Measurements from ENCODE around the gene GRAP. TPM values are rescaled to one million over a fixed set of nuclear protein-coding genes. Genes with fewer than 3 reads are reported as not detected.
"Not testable (repeated sequence)": the region's sequence is repeated elsewhere in the genome, so short reads cannot be mapped to it uniquely, and the experiment has no call there.

The GRAP gene
- polyA plus RNA-seq, 4 donors = 2.7 to 8.1 (median 5.9) TPM; not detected in 1

DNA sequence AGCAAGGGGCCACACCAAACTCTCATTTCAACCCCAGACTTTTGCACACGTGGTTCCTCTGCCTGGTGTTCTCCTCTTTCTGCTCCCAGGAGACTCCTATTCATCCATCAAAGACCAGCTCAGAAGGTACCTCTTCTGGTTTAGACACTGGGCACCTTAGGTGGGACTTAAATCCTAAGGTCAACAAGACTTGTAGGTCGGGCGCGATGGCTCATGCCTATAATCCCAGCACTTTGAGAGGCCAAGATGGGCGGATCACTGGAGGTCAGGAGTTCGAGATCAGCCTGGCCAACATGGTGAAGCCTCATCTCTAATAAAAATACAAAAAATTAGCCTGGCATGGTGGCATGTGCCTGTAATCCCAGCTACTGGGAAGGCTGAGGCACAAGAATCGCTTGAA lies 753 bp upstream of the GRAP start:
- not testable (repeated sequence) for DNase-seq; H3K36me3 ChIP-seq (ENCODE audit: control insufficient read depth in 3 of 3, insufficient read depth in 2 of 3, low read depth in 1 of 3, low read length in 3 of 3); H3K4me3 ChIP-seq (ENCODE audit: low read depth in 1 of 3, low read length in 3 of 3); H3K27me3 ChIP-seq (ENCODE audit: control insufficient read depth in 3 of 3, insufficient read depth in 3 of 3, low read length in 3 of 3); FAIRE-seq; H3K4me1 ChIP-seq (ENCODE audit: control insufficient read depth in 3 of 3, insufficient read depth in 2 of 3, low read depth in 1 of 3, low read length in 2 of 3); H3K27ac ChIP-seq (ENCODE audit: low read depth in 1 of 3, low read length in 2 of 3); H3K9me3 ChIP-seq (ENCODE audit: control insufficient read depth in 2 of 2, insufficient read depth in 1 of 2, low read depth in 1 of 2, low read length in 1 of 2)
- WGBS, 3 donors = 92 to 94% (median 93%) methylated on average over 5 of the region's 7 CpGs

DNA sequence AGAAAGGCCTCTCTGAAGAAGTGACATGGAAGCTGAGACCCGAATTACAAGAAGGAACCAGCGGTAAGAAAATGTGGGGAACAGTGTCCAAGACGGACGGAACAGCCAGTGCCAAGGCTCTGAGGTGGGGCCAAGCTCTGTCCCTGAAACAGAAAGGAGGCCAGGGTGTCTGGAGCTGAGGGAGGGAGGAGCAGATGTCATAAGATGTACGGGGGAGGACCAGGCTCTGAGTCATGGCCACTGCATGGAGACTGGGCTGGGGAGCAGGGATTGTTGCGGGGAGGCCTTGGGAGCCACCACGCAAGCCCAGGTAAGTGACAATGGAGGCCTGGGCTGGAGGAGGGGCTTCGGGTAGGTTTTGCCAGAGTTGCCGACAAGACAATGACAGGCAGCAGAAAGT lies 2.1 kb downstream of the GRAP start:
- not testable (repeated sequence) for H3K27ac ChIP-seq (ENCODE audit: low read depth in 1 of 3, low read length in 2 of 3); H3K27me3 ChIP-seq (ENCODE audit: control insufficient read depth in 3 of 3, insufficient read depth in 3 of 3, low read length in 3 of 3); DNase-seq; H3K9me3 ChIP-seq (ENCODE audit: control insufficient read depth in 2 of 2, insufficient read depth in 1 of 2, low read depth in 1 of 2, low read length in 1 of 2); H3K4me3 ChIP-seq (ENCODE audit: low read depth in 1 of 3, low read length in 3 of 3); FAIRE-seq; H3K4me1 ChIP-seq (ENCODE audit: control insufficient read depth in 3 of 3, insufficient read depth in 2 of 3, low read depth in 1 of 3, low read length in 2 of 3); H3K36me3 ChIP-seq (ENCODE audit: control insufficient read depth in 3 of 3, insufficient read depth in 2 of 3, low read depth in 1 of 3, low read length in 3 of 3)
- WGBS, 3 donors = no CpG with 5 or more reads among the region's 9 CpGs

DNA sequence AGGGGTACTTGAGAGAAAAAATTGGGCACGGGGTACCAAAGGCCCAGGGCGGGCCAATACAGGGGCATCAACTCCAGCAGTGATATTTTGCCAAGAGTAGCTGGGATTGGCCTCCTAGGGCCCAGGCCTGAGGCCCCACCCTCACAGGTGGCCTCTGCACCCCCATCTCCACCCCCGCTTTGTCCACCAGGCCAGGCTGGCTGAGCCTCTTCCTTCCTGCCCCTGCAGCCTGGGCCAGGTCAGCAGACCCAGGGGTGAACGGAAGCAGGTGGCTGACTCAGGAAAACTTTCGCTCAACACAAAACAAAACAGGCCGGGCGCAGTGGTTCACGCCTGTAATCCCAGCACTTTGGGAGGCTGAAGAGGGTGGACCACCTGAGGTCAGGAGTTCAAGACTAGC lies 3.7 kb downstream of the GRAP start:
- DNase-seq; H3K4me1 ChIP-seq (ENCODE audit: control insufficient read depth in 3 of 3, insufficient read depth in 2 of 3, low read depth in 1 of 3, low read length in 2 of 3); FAIRE-seq; H3K4me3 ChIP-seq (ENCODE audit: low read depth in 1 of 3, low read length in 3 of 3); H3K27ac ChIP-seq (ENCODE audit: low read depth in 1 of 3, low read length in 2 of 3); H3K27me3 ChIP-seq (ENCODE audit: control insufficient read depth in 3 of 3, insufficient read depth in 3 of 3, low read length in 3 of 3); H3K9me3 ChIP-seq (ENCODE audit: control insufficient read depth in 2 of 2, insufficient read depth in 1 of 2, low read depth in 1 of 2, low read length in 1 of 2); H3K36me3 ChIP-seq (ENCODE audit: control insufficient read depth in 3 of 3, insufficient read depth in 2 of 3, low read depth in 1 of 3, low read length in 3 of 3): not testable (repeated sequence)
- WGBS, 3 donors = no CpG with 5 or more reads among the region's 8 CpGs

DNA sequence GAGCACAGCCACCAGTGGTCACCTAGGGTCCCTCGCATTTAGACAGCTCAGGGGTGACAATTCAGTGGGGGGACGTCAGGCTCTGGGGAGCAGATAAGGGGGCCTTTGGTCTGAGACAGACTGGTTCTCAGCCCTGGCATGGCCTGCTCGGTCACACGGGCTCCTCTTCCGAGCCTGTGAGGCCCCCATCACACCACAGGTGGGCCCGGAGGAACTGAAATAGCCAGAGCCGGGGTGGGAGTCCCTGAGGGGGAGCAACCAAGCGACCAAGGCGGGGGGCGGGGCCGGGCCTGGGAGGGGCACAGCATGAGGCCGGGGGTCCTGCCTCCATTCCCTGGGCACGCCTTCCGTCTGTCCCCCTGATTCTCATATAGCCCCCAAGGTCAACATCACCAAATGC lies 4.4 kb downstream of the GRAP start:
- FAIRE-seq; H3K4me1 ChIP-seq (ENCODE audit: control insufficient read depth in 3 of 3, insufficient read depth in 2 of 3, low read depth in 1 of 3, low read length in 2 of 3); H3K36me3 ChIP-seq (ENCODE audit: control insufficient read depth in 3 of 3, insufficient read depth in 2 of 3, low read depth in 1 of 3, low read length in 3 of 3); DNase-seq; H3K9me3 ChIP-seq (ENCODE audit: control insufficient read depth in 2 of 2, insufficient read depth in 1 of 2, low read depth in 1 of 2, low read length in 1 of 2); H3K4me3 ChIP-seq (ENCODE audit: low read depth in 1 of 3, low read length in 3 of 3); H3K27me3 ChIP-seq (ENCODE audit: control insufficient read depth in 3 of 3, insufficient read depth in 3 of 3, low read length in 3 of 3); H3K27ac ChIP-seq (ENCODE audit: low read depth in 1 of 3, low read length in 2 of 3): not testable (repeated sequence)
- WGBS, 3 donors = no CpG with 5 or more reads among the region's 14 CpGs

DNA sequence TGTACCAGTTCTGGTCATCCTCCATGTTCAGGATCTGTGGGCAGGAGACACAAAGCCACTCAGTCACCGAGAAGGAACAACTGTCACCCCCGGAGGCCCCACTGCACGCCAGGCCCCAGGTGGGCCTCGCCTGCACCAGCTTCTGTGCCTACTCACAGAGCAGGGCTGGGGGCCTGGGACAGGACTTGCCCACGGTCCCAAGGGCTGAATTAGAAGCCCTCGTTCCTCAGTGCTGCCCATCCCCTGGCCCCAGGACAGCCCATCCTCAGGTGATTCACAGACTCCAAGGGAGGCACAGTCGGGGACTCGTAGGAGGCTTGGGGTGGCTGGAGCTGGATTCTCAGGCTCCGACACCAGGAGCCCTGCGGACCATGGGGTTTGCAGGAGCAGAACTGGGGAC lies 4.9 kb downstream of the GRAP start:
- not testable (repeated sequence) for H3K4me3 ChIP-seq (ENCODE audit: low read depth in 1 of 3, low read length in 3 of 3); DNase-seq; H3K27ac ChIP-seq (ENCODE audit: low read depth in 1 of 3, low read length in 2 of 3); H3K4me1 ChIP-seq (ENCODE audit: control insufficient read depth in 3 of 3, insufficient read depth in 2 of 3, low read depth in 1 of 3, low read length in 2 of 3); H3K9me3 ChIP-seq (ENCODE audit: control insufficient read depth in 2 of 2, insufficient read depth in 1 of 2, low read depth in 1 of 2, low read length in 1 of 2); H3K36me3 ChIP-seq (ENCODE audit: control insufficient read depth in 3 of 3, insufficient read depth in 2 of 3, low read depth in 1 of 3, low read length in 3 of 3); FAIRE-seq; H3K27me3 ChIP-seq (ENCODE audit: control insufficient read depth in 3 of 3, insufficient read depth in 3 of 3, low read length in 3 of 3)
- 71 to 100% (median 87%) methylated on average over 1 to 4 of the region's 10 CpGs for WGBS, 3 donors

DNA sequence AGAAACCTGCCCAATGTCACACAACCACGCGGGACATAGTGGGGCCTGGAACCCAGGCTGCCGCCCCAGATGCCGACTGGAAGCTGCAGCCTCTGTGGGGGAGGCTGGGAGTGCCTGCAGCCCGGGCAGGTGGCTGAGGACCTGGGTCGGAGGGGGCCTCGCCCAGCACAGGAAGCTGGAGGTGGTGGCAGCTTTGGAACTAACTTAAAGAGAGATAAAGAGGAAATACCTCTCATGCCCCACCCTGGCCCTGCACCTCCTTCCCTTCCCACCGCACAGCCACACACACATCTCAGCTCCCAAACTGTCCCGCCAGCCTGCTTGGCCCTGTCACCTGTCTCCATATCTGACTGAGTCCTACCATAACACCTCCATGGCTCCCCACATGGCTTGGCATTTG lies 6.4 kb downstream of the GRAP start:
- not testable (repeated sequence) for H3K4me3 ChIP-seq (ENCODE audit: low read depth in 1 of 3, low read length in 3 of 3); H3K36me3 ChIP-seq (ENCODE audit: control insufficient read depth in 3 of 3, insufficient read depth in 2 of 3, low read depth in 1 of 3, low read length in 3 of 3); DNase-seq; H3K27me3 ChIP-seq (ENCODE audit: control insufficient read depth in 3 of 3, insufficient read depth in 3 of 3, low read length in 3 of 3); H3K9me3 ChIP-seq (ENCODE audit: control insufficient read depth in 2 of 2, insufficient read depth in 1 of 2, low read depth in 1 of 2, low read length in 1 of 2); FAIRE-seq; H3K4me1 ChIP-seq (ENCODE audit: control insufficient read depth in 3 of 3, insufficient read depth in 2 of 3, low read depth in 1 of 3, low read length in 2 of 3); H3K27ac ChIP-seq (ENCODE audit: low read depth in 1 of 3, low read length in 2 of 3)
- WGBS, 3 donors = no CpG with 5 or more reads among the region's 9 CpGs

DNA sequence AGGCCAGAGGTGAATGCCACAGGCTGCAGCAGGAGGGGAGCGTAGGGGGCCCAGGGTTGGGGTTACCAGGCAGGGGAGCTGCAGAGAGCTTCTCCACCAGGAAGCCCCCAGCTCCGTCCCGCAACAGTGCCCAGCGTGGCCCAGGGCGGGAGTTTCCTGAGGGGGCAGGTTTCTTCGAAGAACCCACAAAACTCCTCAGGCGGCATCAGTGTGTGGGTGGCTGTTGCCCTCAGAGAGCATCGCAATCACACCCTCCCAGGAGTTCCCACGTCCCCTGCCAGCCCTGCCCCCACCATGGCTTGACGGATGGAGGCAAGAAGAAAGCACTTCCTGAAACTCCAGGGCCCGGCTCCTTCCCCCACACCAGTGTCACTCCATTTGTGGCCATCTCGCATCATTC lies 8.0 kb downstream of the GRAP start:
- H3K27ac ChIP-seq (ENCODE audit: low read depth in 1 of 3, low read length in 2 of 3); H3K4me3 ChIP-seq (ENCODE audit: low read depth in 1 of 3, low read length in 3 of 3); H3K27me3 ChIP-seq (ENCODE audit: control insufficient read depth in 3 of 3, insufficient read depth in 3 of 3, low read length in 3 of 3); H3K36me3 ChIP-seq (ENCODE audit: control insufficient read depth in 3 of 3, insufficient read depth in 2 of 3, low read depth in 1 of 3, low read length in 3 of 3); FAIRE-seq; H3K4me1 ChIP-seq (ENCODE audit: control insufficient read depth in 3 of 3, insufficient read depth in 2 of 3, low read depth in 1 of 3, low read length in 2 of 3); DNase-seq; H3K9me3 ChIP-seq (ENCODE audit: control insufficient read depth in 2 of 2, insufficient read depth in 1 of 2, low read depth in 1 of 2, low read length in 1 of 2): not testable (repeated sequence)
- WGBS, 3 donors = no CpG with 5 or more reads among the region's 12 CpGs

DNA sequence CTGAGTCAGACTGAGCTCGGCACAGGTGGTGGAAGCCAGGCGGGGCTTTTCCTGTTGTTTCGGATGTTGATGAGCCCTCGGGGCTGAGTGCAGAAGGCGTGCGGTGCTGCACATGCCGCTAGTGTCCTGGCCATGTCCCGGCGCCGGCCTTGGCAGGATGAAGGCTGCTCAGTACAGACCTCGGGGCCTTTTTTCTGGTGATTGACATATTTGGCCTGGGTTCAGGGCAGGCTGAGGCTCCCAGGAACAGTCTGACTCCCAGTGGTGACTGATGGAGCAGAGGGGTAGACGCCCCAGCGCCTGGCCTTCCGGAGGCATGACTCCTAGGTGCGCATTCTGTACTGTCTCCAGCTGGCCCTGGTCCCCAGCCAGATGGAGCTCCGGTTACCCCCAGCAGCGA lies 8.8 kb downstream of the GRAP start:
- not testable (repeated sequence) for H3K9me3 ChIP-seq (ENCODE audit: control insufficient read depth in 2 of 2, insufficient read depth in 1 of 2, low read depth in 1 of 2, low read length in 1 of 2); H3K4me3 ChIP-seq (ENCODE audit: low read depth in 1 of 3, low read length in 3 of 3); H3K4me1 ChIP-seq (ENCODE audit: control insufficient read depth in 3 of 3, insufficient read depth in 2 of 3, low read depth in 1 of 3, low read length in 2 of 3); FAIRE-seq; H3K27me3 ChIP-seq (ENCODE audit: control insufficient read depth in 3 of 3, insufficient read depth in 3 of 3, low read length in 3 of 3); DNase-seq; H3K27ac ChIP-seq (ENCODE audit: low read depth in 1 of 3, low read length in 2 of 3); H3K36me3 ChIP-seq (ENCODE audit: control insufficient read depth in 3 of 3, insufficient read depth in 2 of 3, low read depth in 1 of 3, low read length in 3 of 3)
- WGBS, 3 donors = no CpG with 5 or more reads among the region's 17 CpGs

DNA sequence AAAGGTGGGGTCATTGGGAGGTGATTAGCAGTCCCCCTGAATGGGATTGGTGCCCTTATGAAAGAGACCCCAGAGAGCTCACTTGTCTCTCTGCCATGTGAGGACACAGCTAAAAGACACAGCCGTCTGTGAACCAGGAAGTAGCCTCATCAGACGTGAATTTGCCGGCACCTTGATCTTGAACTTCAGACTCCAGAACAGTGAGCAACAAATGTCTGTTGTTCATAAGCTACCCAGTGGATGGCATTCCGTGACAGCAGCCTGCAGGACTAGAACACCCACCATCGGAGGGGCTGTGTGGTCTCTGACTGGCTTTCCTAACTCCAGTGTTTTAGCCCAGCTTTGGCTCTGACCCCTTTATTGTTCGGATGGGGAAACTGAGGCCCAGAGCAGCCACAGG lies 9.2 kb downstream of the GRAP start:
- H3K27me3 ChIP-seq (ENCODE audit: control insufficient read depth in 3 of 3, insufficient read depth in 3 of 3, low read length in 3 of 3); H3K36me3 ChIP-seq (ENCODE audit: control insufficient read depth in 3 of 3, insufficient read depth in 2 of 3, low read depth in 1 of 3, low read length in 3 of 3); H3K4me1 ChIP-seq (ENCODE audit: control insufficient read depth in 3 of 3, insufficient read depth in 2 of 3, low read depth in 1 of 3, low read length in 2 of 3); FAIRE-seq; DNase-seq; H3K27ac ChIP-seq (ENCODE audit: low read depth in 1 of 3, low read length in 2 of 3); H3K4me3 ChIP-seq (ENCODE audit: low read depth in 1 of 3, low read length in 3 of 3); H3K9me3 ChIP-seq (ENCODE audit: control insufficient read depth in 2 of 2, insufficient read depth in 1 of 2, low read depth in 1 of 2, low read length in 1 of 2): not testable (repeated sequence)
- 0% methylated on average over 1 of the region's 6 CpGs; no CpG with 5 or more reads in 2 of the 3 donors for WGBS, 3 donors
